ENCODE data around the gene PHF23. TPM values are rescaled to one million over a fixed set of nuclear protein-coding genes. Genes with fewer than 3 reads are reported as not detected.

The PHF23 gene
- total RNA-seq (2014; rRNA removed; shearing (Covaris generic)) = 69.0 and 81.3 TPM in 2 replicates
- 73.5 and 76.9 TPM in 2 replicates for polyA plus RNA-seq (2015; cell fraction: cytosol; rRNA removed)
- 31.9 and 70.5 TPM in 2 replicates for polyA plus RNA-seq (2015; cell fraction: nucleus; rRNA removed)

GRCh38 chr17:7239091-7240027 lies at the start of gene PHF23:
Gene PHF23, minus strand, starts transcription at chr17:7239457. Its CDS starts 178 bp downstream, at chr17:7239279.
- in situ Hi-C loops (cut with HindIII; ENCODE audit: low pct_unique_long_range_greater_than_20kb, low sequenced_read_pairs) = no loop called here
- DNase-seq (ENCODE audit: low read depth, low spot score) = peak; percentile 99

DNA sequence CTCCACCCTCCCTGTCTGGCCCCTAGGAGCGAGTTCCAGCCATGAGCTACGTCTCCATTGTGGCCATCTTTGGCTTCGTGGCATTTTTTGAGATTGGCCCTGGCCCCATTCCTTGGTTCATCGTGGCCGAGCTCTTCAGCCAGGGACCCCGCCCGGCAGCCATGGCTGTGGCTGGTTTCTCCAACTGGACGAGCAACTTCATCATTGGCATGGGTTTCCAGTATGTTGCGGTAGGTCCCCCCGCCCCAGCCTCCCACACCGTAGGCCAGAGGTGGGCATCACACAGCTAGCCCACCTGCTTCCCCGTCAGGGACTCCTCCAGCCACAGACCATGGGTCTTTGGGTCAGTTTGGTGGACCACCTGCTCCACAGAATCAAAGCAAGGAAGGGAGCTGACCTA lies 46.4 kb upstream of the PHF23 start:
- in situ Hi-C loops (cut with HindIII; ENCODE audit: low pct_unique_long_range_greater_than_20kb, low sequenced_read_pairs) = no loop called here
- DNase-seq (ENCODE audit: low read depth, low spot score) = no peak

DNA sequence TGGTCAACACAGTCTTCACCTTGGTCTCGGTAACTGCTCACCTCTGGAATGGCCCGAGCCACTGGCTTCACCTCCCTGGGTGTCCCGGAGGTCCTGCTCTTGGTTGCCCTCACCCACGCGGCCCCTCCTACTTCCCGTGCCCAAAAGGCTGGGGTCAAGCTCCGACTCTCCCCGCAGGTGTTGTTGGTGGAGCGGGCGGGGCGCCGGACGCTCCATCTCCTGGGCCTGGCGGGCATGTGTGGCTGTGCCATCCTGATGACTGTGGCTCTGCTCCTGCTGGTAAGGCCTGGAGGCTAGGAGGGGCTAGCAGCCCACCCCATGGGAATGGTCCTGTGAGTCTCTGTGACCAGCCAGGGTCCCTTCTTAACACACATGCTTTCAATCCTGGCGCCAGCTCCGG lies 45.7 kb upstream of the PHF23 start:
- in situ Hi-C loops (cut with HindIII; ENCODE audit: low pct_unique_long_range_greater_than_20kb, low sequenced_read_pairs) = no loop called here
- no peak for DNase-seq (ENCODE audit: low read depth, low spot score)

GRCh38 chr17:7283471-7284216 lies 44.4 kb upstream of the PHF23 start:
- no peak for DNase-seq (ENCODE audit: low read depth, low spot score)
- in situ Hi-C loops (cut with HindIII; ENCODE audit: low pct_unique_long_range_greater_than_20kb, low sequenced_read_pairs) = no loop called here

GRCh38 chr17:7282752-7283321 lies 43.6 kb upstream of the PHF23 start:
- in situ Hi-C loops (cut with HindIII; ENCODE audit: low pct_unique_long_range_greater_than_20kb, low sequenced_read_pairs) = no loop called here
- DNase-seq (ENCODE audit: low read depth, low spot score) = peak; percentile 14

DNA sequence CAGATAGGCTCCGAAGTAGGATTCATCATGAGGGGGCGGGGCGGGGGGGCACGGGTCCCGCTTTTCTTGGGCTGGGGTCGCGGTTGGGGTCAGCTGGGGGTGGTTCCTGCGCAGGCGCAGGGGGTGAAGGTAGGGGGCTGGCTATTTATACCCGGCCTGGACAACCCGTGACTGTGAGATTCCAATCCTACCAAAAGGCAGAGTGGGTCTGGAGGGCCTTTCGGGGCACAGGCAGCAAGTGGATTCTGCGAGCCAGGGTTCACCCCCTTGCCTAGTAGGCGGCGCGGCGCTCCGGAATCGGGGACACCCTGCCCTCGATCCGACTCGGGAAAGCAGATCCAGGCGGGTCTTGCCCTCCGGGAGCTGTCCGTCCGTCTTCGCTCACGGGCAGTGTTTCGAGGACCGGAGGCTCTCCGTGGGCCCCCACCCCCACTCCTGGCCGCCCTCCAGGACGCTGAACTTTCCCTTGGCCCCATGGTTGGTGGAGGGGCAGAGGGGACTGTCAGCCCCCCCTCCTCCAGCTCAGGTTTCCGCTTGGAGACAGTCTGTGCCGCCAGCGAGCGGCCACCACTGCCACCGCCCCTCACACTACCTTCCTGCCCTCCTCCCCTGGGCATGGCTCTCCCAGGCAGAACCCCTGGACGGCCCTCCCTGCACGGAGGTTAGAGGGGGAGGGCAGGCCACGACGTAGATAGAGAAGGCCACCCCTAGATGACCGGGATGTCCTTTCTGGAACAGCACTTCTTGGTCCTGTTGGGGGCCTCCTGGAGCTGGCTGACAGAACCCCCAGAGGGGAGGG lies 42.9 kb upstream of the PHF23 start:
- in situ Hi-C loops (cut with HindIII; ENCODE audit: low pct_unique_long_range_greater_than_20kb, low sequenced_read_pairs) = no loop called here

GRCh38 chr17:7281074-7281952 lies 42.1 kb upstream of the PHF23 start, which contains the start of gene SLC2A4:
Gene SLC2A4, plus strand, starts transcription at chr17:7281718. Its CDS starts 217 bp downstream, at chr17:7281935.
- peak; percentile 97 for DNase-seq (ENCODE audit: low read depth, low spot score)
- in situ Hi-C loops (cut with HindIII; ENCODE audit: low pct_unique_long_range_greater_than_20kb, low sequenced_read_pairs) = no loop called here

More for the DNA sequence above, 42.9 kb upstream of the PHF23 start:
- DNase-seq (ENCODE audit: low read depth, low spot score) = no peak

GRCh38 chr17:7280519-7281073 lies 41.3 kb upstream of the PHF23 start:
- in situ Hi-C loops (cut with HindIII; ENCODE audit: low pct_unique_long_range_greater_than_20kb, low sequenced_read_pairs) = no loop called here

GRCh38 chr17:7279448-7279847 lies 40.2 kb upstream of the PHF23 start:
- in situ Hi-C loops (cut with HindIII; ENCODE audit: low pct_unique_long_range_greater_than_20kb, low sequenced_read_pairs) = no loop called here
- DNase-seq (ENCODE audit: low read depth, low spot score) = no peak

More at GRCh38 chr17:7280519-7281073, 41.3 kb upstream of the PHF23 start:
- DNase-seq (ENCODE audit: low read depth, low spot score) = peak; percentile 84

DNA sequence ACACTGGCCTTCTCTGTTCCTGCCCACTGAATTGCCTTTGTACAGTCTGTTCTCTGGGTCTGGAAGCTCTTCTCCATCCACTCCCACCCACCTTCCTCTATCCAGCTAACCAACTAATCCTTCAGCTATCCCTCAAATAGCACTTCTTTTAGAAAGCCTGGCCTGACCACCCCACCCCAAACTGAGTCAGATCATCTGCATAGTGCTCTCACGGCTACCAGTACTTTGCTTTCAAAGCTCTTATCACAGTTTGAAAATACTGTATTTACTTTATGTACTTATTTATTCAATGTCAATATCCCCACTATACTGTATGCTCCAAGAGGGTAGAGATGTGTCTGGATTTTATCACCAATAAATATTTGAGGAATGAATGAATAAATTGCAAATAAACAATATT lies 27.5 kb upstream of the PHF23 start:
- no peak for DNase-seq (ENCODE audit: low read depth, low spot score)
- in situ Hi-C loops (cut with HindIII; ENCODE audit: low pct_unique_long_range_greater_than_20kb, low sequenced_read_pairs) = no loop called here

GRCh38 chr17:7263801-7264078 lies 24.5 kb upstream of the PHF23 start:
- in situ Hi-C loops (cut with HindIII; ENCODE audit: low pct_unique_long_range_greater_than_20kb, low sequenced_read_pairs) = no loop called here

DNA sequence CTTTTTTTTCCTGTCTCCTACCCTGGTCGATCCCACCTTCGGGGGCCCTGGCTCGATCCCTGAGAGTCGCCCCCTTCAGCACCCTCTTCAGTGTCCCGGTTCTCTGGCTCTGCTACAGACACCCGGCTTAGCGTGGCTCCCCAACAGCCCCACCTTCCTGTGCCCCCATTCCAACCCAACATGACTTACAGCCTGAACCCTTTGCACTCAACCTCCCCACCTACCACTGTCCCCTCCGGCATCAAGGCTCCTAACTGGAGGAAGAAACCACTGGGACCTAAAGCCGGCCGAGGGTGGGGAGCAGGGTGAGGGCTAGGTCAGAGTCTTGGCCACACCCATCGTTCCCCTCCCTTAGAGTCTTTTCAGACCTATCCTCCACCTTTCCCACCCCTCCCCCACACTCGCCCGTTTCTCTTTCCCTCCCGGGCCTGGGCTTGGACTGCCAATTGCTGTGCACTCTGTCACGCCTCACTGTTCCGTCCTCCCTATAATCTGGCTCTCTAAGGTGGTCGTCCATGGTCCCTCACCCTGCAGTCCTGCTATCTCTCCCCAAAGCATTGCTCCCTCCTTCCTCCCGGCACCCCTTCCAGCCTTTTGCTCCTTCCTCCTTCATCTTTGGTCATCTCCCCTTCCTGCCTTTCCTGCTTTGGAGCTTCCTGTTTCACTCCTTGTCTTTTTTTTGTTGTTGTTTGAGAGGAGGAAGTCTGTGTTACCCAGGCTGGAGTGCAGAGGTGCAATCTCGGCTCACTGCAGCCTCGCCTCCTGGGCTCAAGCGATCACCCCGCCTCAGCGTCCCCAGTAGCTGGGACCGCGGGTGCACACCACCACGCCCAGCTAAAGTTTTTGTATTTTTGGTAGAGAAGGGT lies 23.9 kb upstream of the PHF23 start:
- no peak for DNase-seq (ENCODE audit: low read depth, low spot score)
- in situ Hi-C loops (cut with HindIII; ENCODE audit: low pct_unique_long_range_greater_than_20kb, low sequenced_read_pairs) = no loop called here

More at GRCh38 chr17:7263801-7264078, 24.5 kb upstream of the PHF23 start:
- no peak for DNase-seq (ENCODE audit: low read depth, low spot score)

- in situ Hi-C loops (cut with HindIII; ENCODE audit: low pct_unique_long_range_greater_than_20kb, low sequenced_read_pairs) = no loop called here
- DNase-seq (ENCODE audit: low read depth, low spot score) = no peak
Observed at GRCh38 chr17:7262192-7262934, 23.1 kb upstream of the PHF23 start, which contains the start of gene CLDN7. Gene CLDN7, minus strand, starts transcription at chr17:7262478. Its CDS starts 435 bp downstream, at chr17:7262043.

DNA sequence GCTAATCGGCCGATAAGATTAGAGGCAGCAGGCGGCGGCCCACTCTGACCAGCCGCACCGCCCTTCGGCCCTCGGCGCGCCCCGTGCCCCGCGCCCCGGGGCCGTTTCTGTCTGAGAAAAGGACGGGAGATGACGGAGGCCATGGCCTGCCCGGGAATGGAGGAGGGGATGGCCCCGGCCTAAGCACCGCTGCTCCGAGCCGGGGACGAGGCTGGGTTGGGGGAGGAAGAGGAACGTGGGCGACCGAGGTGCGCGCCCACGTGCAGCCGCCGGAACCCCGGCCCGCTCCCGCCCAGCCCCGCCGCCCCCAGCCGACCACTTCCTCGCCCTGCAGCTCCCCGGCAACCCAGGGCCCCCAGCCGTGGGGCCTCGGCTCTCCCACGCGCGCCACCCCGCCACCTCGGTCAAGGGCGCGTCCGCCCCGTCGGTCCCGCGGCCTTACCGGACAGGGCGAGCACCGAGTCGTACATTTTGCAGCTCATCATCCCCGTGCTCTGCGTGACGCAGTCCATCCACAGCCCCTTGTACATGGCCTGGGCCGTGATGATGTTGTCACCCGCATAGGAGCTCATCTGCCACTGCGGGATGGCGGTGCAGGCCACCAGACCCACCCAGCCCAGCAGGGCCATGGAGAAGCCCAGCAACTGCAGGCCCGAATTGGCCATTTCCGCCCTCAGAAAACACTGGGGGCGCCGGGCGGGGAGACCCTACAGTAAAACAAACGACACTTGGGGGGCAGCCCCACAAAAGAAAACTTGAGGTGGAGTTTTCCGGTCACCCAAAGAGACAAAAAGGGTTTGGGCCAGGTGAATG lies 22.3 kb upstream of the PHF23 start:
- in situ Hi-C loops (cut with HindIII; ENCODE audit: low pct_unique_long_range_greater_than_20kb, low sequenced_read_pairs) = no loop called here
- no peak for DNase-seq (ENCODE audit: low read depth, low spot score)

Measured in SK-MEL-5 (cell line).